B cell (primary cell): ENCODE data around the gene TMED1. TPM values are rescaled to one million over a fixed set of nuclear protein-coding genes. Genes with fewer than 3 reads are reported as not detected.

Source experiments
- ATAC-seq: fragments of 200-7000 bp; cut with Tn5 transposase; one replicate; pipeline ENCODE4 v1.10.0; 2021; ENCODE audit warnings: low read depth, mild to moderate bottlenecking, moderate number of reproducible peaks, moderate library complexity
- CTCF ChIA-PET: fragments of 350-600 bp; sonication (Branson Sonifier 250); formaldehyde crosslinking; loops from one replicate; lab custom pipeline; 2021; ENCODE audit warnings: antibody characterized with exemption, inconsistent platforms; lab: Charles Lee
- POLR2A ChIA-PET: fragments of 350-600 bp; sonication (Branson Sonifier 250); formaldehyde crosslinking; loops from one replicate; lab custom pipeline; 2021; ENCODE audit warnings: antibody characterized with exemption; lab: Charles Lee
- DNase-seq: peaks from one replicate; pipeline ENCODE4 v3.0.0; 2013
- H2AFZ ChIP-seq: 2 replicates; pipeline ENCODE4 v1.6.1; 2012; ENCODE audit warnings: mild to moderate bottlenecking, low read depth, low read length; ENCODE audit not compliant: insufficient read depth, poor library complexity, severe bottlenecking
- H3K27ac ChIP-seq, 2 donors: 1 replicate in 1 of 2; 2 replicates in 1 of 2; pipeline ENCODE4 v1.5.1; 2012 to 2013; ENCODE audit warnings: low read length in 2 of 2, mild to moderate bottlenecking in 2 of 2, moderate library complexity in 1 of 2
- H3K27me3 ChIP-seq, 4 experiments: fragments of 200-600 bp in 1 of 4; sonication (generic) in 1 of 4; replicated peaks in 1 of 4; 1 replicate in 2 of 4; 2 replicates in 2 of 4; pipeline versions ENCODE4 v1.6.1 to v1.7.0; 2013 to 2016; ENCODE audit warnings: low read length in 3 of 4, mild to moderate bottlenecking in 2 of 4, mixed read lengths in 1 of 4, moderate library complexity in 1 of 4; ENCODE audit not compliant: insufficient read depth in 4 of 4, control insufficient read depth in 3 of 4; ENCODE audit errors: control extremely low read depth in 1 of 4
- H3K36me3 ChIP-seq, 2 experiments: replicated peaks in 1 of 2; 1 replicate in 1 of 2; 2 replicates in 1 of 2; pipeline versions ENCODE4 v1.6.1 to v1.7.1; 2013; ENCODE audit warnings: low read length in 1 of 2; ENCODE audit not compliant: insufficient read depth in 2 of 2, control insufficient read depth in 1 of 2; ENCODE audit errors: control extremely low read depth in 1 of 2, extremely low read depth in 1 of 2
- H3K4me1 ChIP-seq, 2 donors: fragments of 200-600 bp in 1 of 2; sonication (generic) in 1 of 2; 1 replicate in 1 of 2; 2 replicates in 1 of 2; pipeline versions ENCODE4 v1.5.1 to v1.6.1; 2013 to 2017; ENCODE audit warnings: low read length in 2 of 2; ENCODE audit not compliant: control insufficient read depth in 2 of 2, insufficient read depth in 2 of 2
- H3K4me2 ChIP-seq: replicated peaks from 2 replicates; pipeline ENCODE3; 2012; ENCODE audit warnings: mild to moderate bottlenecking, low read depth, low read length; ENCODE audit not compliant: poor library complexity, severe bottlenecking
- H3K4me3 ChIP-seq, 5 experiments: fragments of 200-600 bp in 1 of 5; sonication (generic) in 1 of 5; 1 replicate in 3 of 5; 2 replicates in 2 of 5; pipeline versions ENCODE4 v1.5.1 to v1.7.0; 2011 to 2016; ENCODE audit warnings: low read length in 4 of 5, mild to moderate bottlenecking in 4 of 5, low read depth in 2 of 5, control low read depth in 1 of 5, moderate library complexity in 1 of 5; ENCODE audit not compliant: insufficient read depth in 1 of 5; ENCODE audit errors: control extremely low read depth in 1 of 5, extremely low read depth in 1 of 5
- H3K79me2 ChIP-seq: fragments of 200-600 bp; sonication (generic); one replicate; pipeline ENCODE4 v1.6.0; 2016; ENCODE audit warnings: low read length; ENCODE audit not compliant: control insufficient read depth, insufficient read depth
- H3K9ac ChIP-seq: fragments of 200-600 bp; sonication (generic); 2 replicates; pipeline ENCODE4 v1.6.1; 2017; ENCODE audit warnings: mild to moderate bottlenecking, low read length, moderate library complexity
- H3K9me3 ChIP-seq, 3 donors: one replicate each; pipeline versions ENCODE4 v1.6.1 to v1.7.1; 2013; ENCODE audit warnings: low read length in 2 of 3; ENCODE audit not compliant: control insufficient read depth in 2 of 3, insufficient read depth in 1 of 3; ENCODE audit errors: control extremely low read depth in 1 of 3
- H4K20me1 ChIP-seq: 2 replicates; pipeline ENCODE4 v1.6.0; 2012; ENCODE audit warnings: mild to moderate bottlenecking, low read length; ENCODE audit not compliant: insufficient read depth, control insufficient read depth, poor library complexity, severe bottlenecking
- H3K27ac Mint-ChIP-seq: one replicate; pipeline ENCODE4 v1.8.0; 2021; ENCODE audit warnings: mixed read lengths
- H3K27me3 Mint-ChIP-seq: one replicate; pipeline ENCODE4 v1.8.0; 2021; ENCODE audit warnings: mixed read lengths
- H3K4me1 Mint-ChIP-seq: one replicate; pipeline ENCODE4 v1.8.0; 2021; ENCODE audit warnings: mixed read lengths
- H3K4me3 Mint-ChIP-seq: one replicate; pipeline ENCODE4 v1.8.0; 2021; ENCODE audit warnings: mixed read lengths
- H3K9me3 Mint-ChIP-seq: one replicate; pipeline ENCODE4 v1.8.0; 2022; ENCODE audit warnings: mixed read lengths; ENCODE audit not compliant: insufficient read depth
- CTCF ChIP-seq: fragments of 200-600 bp; IDR thresholded peaks from one replicate; pipeline ENCODE4 v1.8.0; 2022; ENCODE audit warnings: antibody characterized with exemption, mild to moderate bottlenecking
- EZH2 ChIP-seq: IDR thresholded peaks from 2 replicates; pipeline ENCODE4 v1.6.1; 2012; ENCODE audit warnings: borderline replicate concordance, low read depth, mild to moderate bottlenecking, moderate library complexity, low read length; ENCODE audit not compliant: insufficient read depth, poor library complexity, severe bottlenecking
- WGBS: methylation state at CpG from one replicate; pipeline ENCODE4 v1.1.5; 2013; ENCODE audit warnings: missing lambda C conversion rate; ENCODE audit not compliant: insufficient coverage; 5-methylcytosine and 5-hydroxymethylcytosine counted together
- intact Hi-C: fragments of 100-400 bp; cut with micrococcal nuclease; formaldehyde crosslinking; loops from one replicate; pipeline ENCODE4 v1.10.0; 2022
- polyA plus RNA-seq: library from polyadenylated mRNA; depleted of rRNA; stranded (reverse); fragments of >200 nt; gene quantifications from 2 replicates; pipeline ENCODE4 v1.2.3, GENCODE V29; 2012
- total RNA-seq, 2 donors: library from RNA; stranded (reverse); fragments of 120-200 nt in 1 of 2; gene quantifications; 1 replicate in 1 of 2; 2 replicates in 1 of 2; pipeline versions ENCODE4 v1.2.3 to v1.2.4, GENCODE V29; 2013 to 2022

The TMED1 gene
- total and polyA plus RNA-seq, 2 donors (not counting 1 experiment from before 2014, with no cell fraction given) = 10.8 to 14.7 TPM

GRCh38 chr19:10805065-10805757 lies 30.8 kb downstream of the TMED1 start:
- ChIA-PET CTCF (interaction anchor here (0.7 to 1.6 kb wide), 4 partner anchors 32 to 106 kb away, joined by 3 read pairs; no protein-coding TSS in a partner anchor), POLR2A (no interaction called here)
- DNase-seq = no peak
- H3K79me2 ChIP-seq = peaks cover 26% of the 10 kb centered on the region
- H3K27me3 ChIP-seq = no peaks in the 10 kb centered on the region
- WGBS = 96% methylated on average over 10 of the region's 11 CpGs
- TF ChIP-seq CTCF (no peak), EZH2 (no peak)
- peaks cover 7% of the 10 kb centered on the region for H4K20me1 ChIP-seq
- no peaks in the 10 kb centered on the region for H3K4me1 ChIP-seq
- H3K4me1 Mint-ChIP-seq = peaks cover 4% of the 10 kb centered on the region
- H3K4me2 ChIP-seq = no peak overlapping the region
- no peaks in the 10 kb centered on the region for H3K9me3 Mint-ChIP-seq
- no peak overlapping the region for H3K4me3 Mint-ChIP-seq
- no peak overlapping the region for H2AFZ ChIP-seq
- ATAC-seq = no peak
- no peaks in the 10 kb centered on the region for H3K27me3 Mint-ChIP-seq
- no peak overlapping the region for H3K27ac ChIP-seq
- H3K4me3 ChIP-seq = no peak overlapping the region
- H3K9ac ChIP-seq = no peak overlapping the region
- no peak overlapping the region for H3K27ac Mint-ChIP-seq
- no peaks in the 10 kb centered on the region for H3K9me3 ChIP-seq
- peaks cover 10 to 73% of the 10 kb centered on the region in 2 experiments for H3K36me3 ChIP-seq
- intact Hi-C loops = no loop called here

- Histone ChIP-seq H3K36me3 (peaks cover 10 to 67% of the 10 kb centered on the region in 2 experiments), H4K20me1 (peaks cover 8% of the 10 kb centered on the region), H3K4me2 (no peak overlapping the region), H3K9me3 (no peaks in the 10 kb centered on the region), H3K4me3 (no peak overlapping the region), H3K27me3 (no peaks in the 10 kb centered on the region), H3K9ac (no peak overlapping the region), H3K79me2 (peaks cover 27% of the 10 kb centered on the region), H3K27ac (no peak overlapping the region), H2AFZ (no peak overlapping the region), H3K4me1 (no peaks in the 10 kb centered on the region)
- H3K27me3 Mint-ChIP-seq = no peaks in the 10 kb centered on the region
- DNase-seq = no peak
- TF ChIP-seq EZH2 = no peak
- intact Hi-C loops = no loop called here
- CTCF ChIA-PET = interaction anchor here (1.2 kb wide), 1 partner anchor 104 kb away, joined by 3 read pairs; no protein-coding TSS in a partner anchor
- no peak for ATAC-seq
- H3K9me3 Mint-ChIP-seq = no peaks in the 10 kb centered on the region
- POLR2A ChIA-PET = interaction anchor here (0.5 to 0.6 kb wide), 2 partner anchors 171 to 753 kb away, joined by 3 read pairs; no protein-coding TSS in a partner anchor
- peaks cover 1% of the 10 kb centered on the region for H3K4me1 Mint-ChIP-seq
- WGBS = 100% methylated on average over 3 of the region's 9 CpGs
- H3K4me3 Mint-ChIP-seq = no peak overlapping the region
- H3K27ac Mint-ChIP-seq = no peak overlapping the region
Observed at GRCh38 chr19:10803252-10803651, 32.8 kb downstream of the TMED1 start.
